Mucosa of gallbladder (tissue), 1 donor: Measurements from ENCODE around the gene SBNO2. TPM values are rescaled to one million over a fixed set of nuclear protein-coding genes. Genes with fewer than 3 reads are reported as not detected.

Experiments
- DNase-seq: peaks from one replicate; pipeline ENCODE4 v3.0.0-alpha.2; 2020; ENCODE audit warnings: low spot score
- total RNA-seq: library from RNA; stranded (reverse); gene quantifications from one replicate; pipeline ENCODE4 v1.2.1, GENCODE V29; 2021
- donor health status: DM: no; HTN: no; CAD: no.

The SBNO2 gene
- total RNA-seq, 1 donor from 2014 or later, result 64.1 TPM

DNA sequence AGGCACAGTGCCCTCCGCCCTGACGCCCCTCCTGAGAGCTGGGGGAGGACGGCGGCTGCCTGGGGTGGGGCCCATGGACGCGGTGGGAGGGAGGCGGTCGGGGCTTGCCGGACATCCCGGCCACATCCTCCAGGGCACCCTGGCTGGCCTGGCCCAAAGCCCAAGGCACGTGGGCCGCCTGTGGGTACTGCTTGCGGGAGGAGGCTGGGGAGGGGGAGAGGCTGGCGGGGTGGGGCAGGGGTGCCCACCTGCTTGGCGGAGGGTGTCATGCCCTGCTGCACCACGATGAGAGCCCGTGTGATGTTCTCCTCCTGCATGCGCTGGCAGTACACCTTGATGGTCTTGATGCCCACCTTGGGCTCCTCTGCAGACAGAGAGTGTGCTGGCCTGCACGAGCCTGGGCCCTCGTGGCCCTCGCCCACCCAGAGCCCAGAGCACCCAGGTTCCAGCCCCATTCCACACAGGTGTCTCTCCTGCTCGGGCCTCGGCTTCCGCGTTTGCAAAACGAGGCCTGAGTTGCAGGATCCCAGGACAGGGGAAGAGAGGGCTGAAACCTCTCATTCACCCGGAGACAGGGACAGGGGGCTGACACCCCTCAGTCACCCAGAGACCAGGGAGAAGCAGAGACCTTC, 82.4 kb downstream of the SBNO2 start:
- no peak for DNase-seq

DNA sequence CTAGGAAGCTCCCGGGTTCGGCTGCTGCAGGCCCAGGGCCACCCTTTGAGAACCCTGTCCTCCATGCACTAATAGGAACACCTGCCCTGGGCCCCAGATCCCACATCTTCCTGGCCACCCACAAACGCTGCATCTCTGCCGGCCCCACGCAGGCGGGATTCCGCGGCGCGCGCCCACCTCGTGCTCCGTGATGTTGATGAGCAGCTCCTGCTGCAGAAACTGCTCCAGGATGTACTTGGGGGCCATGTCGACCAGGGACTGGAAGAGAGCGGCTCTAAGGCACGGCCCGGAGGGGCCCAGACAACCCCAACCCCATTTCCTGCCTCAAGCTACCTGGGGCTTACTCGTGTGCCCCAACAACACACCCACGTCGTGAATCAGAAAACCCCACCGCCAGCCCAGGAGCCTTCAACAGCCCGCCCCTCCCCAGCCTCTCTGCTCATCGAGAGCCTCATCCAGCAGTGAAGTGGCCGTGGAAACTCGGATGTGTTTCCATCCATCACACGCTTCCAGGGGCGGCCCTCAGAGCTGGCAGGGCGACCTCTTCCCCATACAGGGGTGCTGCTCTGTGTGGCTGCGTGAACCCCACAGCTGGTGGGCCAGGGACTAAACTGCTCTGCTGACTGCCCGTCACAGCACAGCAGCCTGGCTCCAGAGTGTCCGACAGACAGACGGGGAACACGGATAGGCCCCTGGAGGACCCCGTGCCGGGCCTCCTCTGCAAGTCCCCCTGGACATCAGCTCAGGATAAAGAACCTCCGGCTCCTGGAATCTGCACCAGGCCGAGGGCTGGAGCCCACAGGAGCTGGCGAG, 83.1 kb downstream of the SBNO2 start:
- DNase-seq, result no peak

DNA sequence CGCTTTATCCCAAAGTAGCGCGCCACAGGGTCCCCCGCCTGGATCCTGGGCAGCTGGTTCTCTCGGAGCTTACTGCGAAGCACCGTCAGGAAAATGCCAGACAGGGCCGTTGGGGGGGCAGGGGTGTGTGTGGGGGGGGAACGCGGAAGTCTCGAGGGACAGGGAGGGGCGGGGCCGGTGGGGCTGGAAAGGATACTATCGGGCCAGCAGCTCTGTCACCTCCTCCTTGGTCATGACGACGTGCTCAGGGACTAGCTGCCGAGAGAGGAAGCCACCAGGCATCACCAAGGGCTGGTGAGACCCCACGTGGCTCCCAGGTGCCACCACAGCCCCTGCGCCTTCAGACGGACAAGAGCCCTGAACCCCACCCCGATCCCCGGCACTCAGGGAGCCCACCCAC, 84.2 kb downstream of the SBNO2 start:
- DNase-seq, result no peak

DNA sequence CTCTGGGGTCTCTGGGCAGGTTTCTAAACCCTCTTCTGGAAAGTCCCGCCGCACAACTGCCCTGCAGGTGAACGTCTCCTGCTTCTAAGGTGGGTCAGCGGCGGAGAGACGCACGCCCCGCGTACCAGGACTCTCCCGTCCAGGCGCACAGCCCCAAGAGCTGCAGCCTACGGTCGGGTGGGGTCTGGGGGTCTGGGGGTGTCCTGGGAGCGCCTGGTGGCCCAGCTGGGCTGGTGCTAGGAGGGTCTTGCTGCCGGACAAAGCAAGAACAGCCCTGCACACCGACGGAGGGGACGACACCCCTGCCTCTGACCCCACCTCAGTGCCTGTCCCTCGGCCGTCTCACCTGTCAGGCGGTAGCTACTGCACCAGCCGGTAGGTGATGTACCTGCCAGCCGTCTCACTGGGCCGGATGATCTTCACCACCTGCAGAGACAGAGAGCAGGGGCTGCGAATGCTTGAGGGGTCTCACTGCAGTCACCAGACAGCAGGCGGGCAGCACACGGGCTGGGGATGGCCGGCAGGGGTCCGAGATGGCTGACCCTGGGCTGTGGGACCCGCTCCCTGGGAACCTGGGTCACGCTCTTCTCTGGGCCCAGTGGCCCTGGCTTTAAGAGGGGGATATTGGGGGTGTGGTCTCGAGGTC, 84.8 kb downstream of the SBNO2 start:
- no peak for DNase-seq

DNA sequence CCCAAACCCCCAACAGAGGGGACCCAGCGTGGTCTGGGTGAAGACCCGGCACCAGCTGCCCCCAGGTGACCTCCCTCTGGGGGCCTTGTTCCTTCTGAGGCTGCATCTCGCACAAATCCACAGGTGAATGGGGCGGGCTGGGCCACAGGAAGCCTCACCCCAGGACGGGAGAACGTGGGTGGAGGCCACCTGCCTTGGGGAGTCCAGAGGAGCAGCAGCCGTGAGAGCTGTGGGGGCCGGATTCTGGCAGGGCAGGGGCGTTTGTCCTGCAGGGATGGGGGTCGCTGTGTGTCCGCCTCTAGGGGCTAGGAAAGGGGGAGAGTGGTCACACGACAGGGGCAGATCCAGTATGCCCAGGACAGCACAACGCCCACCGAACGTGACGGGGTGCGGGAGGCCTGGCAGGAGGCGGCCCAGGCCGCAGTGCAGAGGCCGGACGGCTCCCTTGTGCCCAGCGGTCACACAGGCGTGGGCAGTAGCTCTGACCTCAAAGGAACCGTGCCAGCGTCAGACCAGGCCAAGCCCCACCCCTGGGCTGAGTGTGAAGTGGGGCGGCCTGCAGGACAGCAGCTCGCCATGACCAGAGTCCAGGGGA, 85.6 kb downstream of the SBNO2 start:
- no peak for DNase-seq

DNA sequence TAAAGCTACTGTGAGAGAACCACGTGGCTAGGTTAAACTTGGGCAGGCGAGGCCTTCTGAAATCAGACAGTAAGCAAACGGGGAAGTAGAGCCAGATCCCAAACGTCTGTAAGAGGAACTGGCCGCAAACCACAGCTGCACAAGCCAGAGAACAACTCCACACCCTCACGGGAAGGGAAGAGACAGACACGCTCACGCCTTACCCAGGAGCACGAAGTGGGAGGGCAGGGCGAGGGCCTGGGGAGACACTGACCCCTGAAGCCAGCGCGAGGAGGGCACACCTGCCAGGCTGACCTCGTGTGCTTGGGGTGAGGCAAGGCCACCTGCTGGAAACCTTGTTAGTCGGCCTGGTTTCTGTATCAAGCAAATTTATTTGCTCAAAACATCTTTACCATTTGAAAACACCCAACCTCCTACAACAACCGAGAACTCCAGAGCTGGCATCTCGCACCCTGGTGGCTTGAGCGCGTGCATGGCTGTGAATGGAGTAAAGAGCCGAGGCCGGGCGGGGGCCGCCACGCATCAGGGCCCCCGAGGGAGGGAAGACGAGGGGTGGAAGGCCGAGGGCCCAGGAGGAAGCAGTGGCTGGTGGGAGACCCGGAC, 86.2 kb downstream of the SBNO2 start:
- no peak for DNase-seq

DNA sequence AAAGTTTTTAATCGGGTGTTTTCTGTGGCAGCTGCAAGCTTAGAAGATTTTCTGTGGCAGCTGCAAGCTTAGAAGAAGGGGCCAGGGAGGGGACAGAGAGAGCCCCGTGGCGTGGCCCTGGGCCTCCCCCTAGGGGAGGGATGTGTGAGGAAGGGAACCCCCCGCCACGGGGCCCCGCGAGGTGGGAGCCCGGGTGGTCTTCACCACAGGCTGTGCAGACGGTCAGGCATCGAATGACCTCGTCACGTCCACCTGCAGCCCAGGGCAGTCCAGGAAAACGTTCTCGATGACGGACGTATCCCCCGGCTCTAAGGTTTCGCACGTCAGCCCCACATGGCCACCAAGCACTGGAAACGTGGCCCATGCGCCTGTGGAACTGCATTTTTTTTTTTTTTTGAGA, 87.5 kb downstream of the SBNO2 start:
- DNase-seq, result no peak

DNA sequence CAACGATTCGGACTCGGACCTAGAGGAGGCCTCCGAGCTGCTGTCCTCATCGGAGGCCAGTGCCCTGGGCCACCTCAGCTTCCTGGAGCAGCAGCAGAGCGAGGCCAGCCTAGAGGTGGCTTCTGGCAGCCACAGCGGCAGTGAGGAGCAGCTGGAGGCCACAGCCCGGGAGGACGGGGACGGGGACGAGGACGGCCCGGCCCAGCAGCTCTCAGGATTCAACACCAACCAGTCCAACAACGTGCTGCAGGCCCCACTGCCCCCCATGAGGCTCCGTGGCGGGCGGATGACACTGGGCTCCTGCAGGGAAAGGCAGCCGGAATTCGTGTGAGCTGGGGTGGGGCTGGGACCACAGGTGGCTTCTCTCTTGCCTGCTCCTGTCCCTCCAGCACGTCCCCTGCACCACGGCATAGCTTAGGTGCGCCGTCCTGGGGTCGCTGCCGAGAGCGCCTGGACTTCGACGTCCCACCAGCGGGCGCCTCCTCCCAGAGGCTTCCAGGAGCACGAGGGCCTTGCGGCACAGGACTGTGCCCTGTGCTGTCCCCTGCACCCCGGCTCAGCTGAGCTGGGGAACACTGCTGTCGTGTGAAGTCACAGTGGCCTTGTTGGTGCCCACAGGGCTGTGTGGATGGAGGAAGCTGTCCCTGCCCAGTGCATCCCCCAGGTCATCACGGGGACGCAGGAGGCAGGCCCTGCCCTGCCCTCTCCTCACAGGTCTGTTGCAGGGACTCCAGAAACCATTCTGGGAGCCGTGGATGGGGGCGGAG, 88.2 kb downstream of the SBNO2 start:
- DNase-seq, result no peak

DNA sequence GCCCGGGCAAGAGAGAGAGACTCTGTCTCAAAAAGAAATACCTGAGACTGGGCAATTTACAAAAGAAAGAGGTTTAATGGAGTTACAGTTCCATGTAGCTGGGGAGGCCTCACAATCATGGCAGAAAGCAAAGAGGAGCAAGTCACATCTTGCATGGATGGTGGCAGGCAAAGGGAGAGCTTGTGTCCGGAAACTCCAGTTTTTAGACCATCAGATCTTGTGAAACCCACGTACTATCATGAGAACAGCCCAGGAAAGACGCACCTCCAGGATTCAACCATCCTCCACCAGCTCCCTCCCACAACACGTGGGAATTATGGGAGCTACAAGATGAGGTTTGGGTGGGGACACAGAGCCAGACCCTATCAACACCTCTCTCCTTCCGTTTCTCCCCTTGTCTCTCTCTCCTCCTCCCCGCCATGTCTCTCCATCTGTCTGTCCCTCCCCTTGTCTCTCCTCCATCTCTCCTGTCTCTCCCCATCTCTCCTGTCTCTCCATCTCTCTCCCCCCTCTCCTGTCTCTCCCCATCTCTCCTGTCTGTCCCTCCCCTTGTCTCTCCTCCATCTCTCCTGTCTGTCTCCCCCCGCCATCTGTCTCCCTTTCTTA, 88.9 kb downstream of the SBNO2 start:
- DNase-seq, result no peak

DNA sequence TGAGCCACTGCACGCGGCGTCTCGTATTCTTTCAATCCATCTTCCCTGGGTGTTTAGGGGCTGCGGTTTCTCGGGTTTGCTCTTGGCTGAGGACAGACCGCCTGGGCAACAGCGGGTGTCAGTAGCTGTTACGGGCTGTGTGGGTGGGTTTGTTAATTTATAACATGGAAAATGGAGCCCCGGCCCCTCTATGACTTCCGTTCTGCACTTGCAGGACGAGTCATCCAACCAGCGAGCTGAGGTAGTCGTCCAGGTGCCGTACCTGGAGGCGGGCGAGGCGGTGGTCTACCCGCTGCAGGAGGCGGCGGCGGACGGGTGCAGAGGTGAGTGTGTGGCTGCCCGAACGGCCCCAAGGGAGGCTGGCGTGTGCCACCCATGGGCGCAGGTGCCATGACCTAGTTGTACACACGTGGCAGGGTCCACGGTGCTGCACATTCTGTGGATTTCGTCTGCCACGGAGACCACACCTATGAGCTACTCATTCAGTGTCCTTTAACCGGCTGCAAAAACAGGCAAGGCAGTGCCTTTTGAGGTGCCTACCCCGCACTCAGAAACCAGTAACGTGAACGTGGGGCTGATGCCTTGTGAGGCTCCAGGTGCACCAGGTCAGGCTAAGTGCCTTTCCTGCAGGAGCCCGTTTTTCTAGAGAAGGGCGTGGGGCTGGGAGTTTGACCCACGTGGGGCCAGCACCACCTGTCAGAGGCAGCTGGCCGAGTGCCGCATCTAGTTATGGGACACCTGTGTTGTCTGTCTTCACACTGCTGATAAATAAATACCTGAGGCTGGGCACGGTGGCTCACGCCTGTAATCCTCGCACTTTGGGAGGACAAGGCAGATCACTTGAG, 89.8 kb downstream of the SBNO2 start:
- DNase-seq, result no peak

DNA sequence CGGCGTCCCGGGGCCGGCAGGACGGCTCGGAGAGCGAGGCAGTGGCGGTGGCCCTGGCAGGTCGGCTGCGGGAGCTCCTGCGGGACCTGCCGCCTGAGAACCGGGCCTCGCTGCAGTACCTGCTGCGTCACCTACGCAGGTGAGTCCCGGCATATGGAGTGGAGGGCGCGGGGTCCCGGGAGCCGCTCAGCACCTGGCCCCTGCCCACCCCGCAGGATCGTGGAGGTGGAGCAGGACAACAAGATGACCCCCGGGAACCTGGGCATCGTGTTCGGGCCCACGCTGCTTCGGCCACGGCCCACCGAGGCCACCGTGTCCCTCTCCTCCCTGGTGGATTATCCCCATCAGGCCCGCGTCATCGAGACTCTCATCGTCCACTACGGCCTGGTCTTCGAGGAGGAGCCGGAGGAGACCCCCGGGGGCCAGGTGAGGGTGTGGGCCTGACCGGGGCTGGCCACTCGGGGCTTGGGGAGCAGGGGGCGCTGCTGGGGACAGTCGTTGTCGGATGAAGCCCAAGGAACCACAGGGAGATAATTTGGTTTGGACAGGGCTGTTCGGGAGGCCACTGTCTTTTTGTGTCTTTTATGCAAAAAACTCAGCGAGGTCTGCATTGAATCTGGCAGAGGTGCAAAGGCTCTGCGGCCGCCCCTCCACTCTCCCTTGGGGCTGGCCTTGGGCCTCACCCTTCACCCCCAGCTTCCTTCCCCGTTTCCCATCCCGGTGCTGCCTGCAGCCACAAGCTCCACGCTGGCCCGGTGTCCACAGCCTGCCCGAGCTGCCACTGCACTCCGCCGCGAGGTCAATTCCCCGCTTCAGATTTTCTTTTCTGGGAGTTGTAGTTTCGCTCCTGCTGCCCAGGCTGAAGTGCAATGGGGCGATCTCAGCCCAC, 90.9 kb downstream of the SBNO2 start:
- no peak for DNase-seq

DNA sequence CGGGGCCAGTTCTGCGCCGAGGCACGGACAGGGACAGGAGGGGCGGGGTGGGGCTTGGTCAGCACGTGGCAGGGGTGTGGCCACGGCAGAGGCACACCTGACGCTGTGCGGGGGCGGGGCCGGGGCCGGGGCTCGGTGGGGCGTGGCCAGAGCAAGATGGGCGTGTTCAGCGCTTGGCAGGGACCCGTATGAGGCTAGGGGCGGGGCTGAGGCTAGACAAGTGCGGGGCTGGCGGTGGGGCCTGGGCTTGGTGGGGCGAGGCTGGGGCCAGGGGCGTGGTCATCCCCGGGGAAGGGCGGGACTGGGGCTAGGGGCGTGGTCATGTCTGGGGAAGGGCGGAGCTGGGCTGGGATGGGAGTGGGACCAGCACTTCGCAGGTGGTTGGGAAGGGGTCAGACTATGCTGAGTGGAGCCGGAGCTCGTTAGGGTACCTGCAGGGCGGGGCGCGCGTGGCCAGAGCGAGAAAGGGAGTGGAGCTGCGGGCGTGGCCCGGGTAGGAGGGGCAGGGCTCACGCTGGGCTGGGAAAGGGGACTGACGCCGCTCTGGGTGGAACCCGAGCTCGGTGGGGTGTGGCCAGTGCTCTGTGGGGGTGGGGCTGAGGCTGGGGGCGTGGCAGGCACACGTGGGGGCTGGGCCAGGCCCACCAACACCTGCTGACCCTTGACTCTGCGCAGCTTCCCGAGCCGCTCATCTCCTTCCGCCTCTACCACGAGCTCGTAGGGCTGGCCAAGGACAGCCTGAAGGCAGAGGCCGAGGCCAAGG, 91.7 kb downstream of the SBNO2 start:
- peak; percentile 89 for DNase-seq

DNA sequence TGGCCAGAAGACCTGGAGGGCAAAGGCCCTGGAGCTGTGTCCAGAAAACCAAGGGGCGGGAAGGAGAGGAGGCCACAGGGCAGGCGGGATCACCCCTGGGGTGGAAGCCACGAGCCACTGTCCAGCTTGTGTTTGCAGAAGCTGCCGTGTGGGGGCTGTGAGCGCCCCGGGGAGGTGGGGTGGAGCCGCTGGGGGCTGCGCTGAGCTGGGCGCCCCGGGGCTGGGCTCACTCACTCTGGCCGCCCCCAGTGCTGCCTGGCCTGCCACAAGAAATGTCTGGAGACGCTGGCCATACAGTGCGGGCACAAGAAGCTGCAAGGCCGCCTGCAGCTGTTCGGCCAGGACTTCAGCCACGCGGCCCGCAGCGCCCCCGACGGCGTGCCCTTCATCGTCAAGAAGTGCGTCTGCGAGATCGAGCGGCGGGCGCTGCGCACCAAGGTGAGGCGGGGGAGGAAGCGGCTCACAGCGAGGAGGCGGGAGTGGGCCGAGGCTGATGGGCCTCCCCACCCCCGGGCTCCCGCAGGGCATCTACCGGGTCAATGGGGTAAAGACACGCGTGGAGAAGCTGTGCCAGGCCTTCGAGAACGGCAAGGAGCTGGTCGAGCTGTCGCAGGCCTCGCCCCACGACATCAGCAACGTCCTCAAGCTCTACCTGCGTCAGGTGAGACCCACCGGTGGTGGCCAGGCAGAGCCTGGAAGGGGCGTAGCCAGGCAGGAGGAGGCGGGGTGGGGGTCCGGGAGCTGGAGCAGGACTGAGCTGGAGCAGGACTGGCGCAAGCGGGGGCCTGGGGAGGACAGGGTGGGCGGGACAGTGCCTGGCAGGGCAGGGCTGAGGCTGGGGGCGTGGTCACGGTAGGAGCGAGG, 92.5 kb downstream of the SBNO2 start:
- DNase-seq, result no peak

DNA sequence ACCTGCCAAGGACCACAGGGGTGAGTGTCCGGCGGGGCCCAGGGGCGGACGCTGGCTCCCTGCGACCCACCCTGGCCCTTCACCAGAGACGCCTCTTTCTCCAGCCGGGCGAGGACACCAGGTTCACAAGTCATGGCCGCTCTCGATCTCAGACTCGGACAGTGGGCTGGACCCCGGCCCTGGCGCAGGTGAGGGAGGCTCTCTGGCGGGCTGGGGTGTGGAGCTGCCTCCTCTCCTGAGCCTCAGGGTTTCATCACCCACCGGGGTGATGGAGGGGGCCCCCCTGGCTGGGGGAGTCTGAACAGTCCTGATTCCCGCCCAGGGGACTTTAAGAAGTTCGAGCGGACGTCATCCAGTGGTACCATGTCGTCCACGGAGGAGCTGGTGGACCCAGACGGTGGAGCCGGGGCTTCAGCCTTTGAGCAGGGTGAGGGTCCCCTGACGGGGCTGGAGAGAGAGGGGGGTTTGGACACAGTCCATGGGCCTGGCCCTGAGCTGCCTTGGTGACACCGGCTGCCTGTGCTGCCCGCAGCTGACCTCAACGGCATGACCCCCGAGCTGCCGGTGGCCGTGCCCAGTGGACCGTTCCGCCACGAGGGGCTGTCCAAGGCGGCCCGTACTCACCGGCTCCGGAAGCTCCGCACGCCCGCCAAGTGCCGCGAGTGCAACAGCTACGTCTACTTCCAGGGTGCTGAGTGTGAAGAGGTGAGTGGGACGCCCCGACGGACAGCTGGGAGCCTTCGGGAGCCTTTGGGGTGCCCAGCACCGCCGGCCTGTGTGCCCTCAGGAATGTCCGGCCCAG, 93.5 kb downstream of the SBNO2 start:
- no peak for DNase-seq

DNA sequence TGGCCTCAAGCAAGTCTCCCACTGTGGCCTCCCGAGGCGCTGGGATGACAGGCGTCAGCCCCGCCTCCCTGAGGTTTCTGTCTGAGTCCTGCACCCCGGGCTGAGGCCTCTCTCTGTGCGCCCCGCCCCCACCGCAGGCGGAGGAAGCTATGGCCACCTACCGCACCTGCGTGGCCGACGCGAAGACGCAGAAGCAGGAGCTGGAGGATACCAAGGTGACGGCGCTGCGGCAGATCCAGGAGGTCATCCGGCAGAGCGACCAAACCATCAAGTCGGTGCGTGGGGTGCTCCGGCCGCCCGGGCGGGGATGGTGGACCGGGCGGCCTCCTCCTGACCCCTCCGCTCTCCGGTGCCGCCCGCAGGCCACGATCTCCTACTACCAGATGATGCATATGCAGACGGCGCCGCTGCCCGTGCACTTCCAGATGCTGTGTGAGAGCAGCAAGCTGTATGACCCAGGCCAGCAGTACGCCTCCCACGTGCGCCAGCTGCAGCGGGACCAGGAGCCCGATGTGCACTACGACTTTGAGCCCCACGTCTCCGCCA, 94.4 kb downstream of the SBNO2 start:
- no peak for DNase-seq

DNA sequence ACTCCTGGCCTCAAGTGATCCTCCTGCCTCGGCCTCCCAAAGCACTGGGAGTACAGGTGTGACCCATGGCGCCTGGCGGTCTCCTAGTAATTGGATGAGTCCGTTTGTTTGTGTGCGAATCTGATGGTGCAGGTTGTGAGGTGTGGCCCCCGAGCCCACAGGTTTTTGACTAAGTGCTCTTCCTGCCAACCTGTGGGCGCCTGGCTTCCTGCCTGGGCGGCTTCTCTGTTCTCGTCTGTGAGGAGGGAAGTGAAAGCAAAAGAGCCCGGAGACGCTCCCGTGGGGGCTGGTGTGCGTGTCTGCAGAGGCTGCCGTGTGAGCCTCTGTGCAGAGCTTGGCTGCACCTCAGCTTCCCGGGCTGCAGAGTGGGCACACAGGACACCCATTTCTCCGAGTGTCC, 97.1 kb downstream of the SBNO2 start:
- DNase-seq, result peak; percentile 75
